HepG2 (cell line): Measurements from ENCODE around the gene LYST. TPM values are rescaled to one million over a fixed set of nuclear protein-coding genes. Genes with fewer than 3 reads are reported as not detected.

Experiments used
- ELF1 ChIP-seq: sonication (generic); formaldehyde crosslinking; IDR thresholded peaks from 2 replicates; pipeline ENCODE4 v1.4.0; 2020; ENCODE audit warnings: missing genetic modification reagents
- ISL2 ChIP-seq: sonication (generic); formaldehyde crosslinking; IDR thresholded peaks from 2 replicates; pipeline ENCODE4 v1.5.0; 2020; ENCODE audit warnings: missing genetic modification reagents
- KMT2A ChIP-seq: sonication (generic); formaldehyde crosslinking; IDR thresholded peaks from 2 replicates; pipeline ENCODE4 v1.4.0; 2020; ENCODE audit warnings: missing genetic modification reagents
- PHF21A ChIP-seq: sonication (generic); formaldehyde crosslinking; IDR thresholded peaks from 2 replicates; pipeline ENCODE4 v1.5.0; 2020; ENCODE audit warnings: mild to moderate bottlenecking, missing genetic modification reagents
- ZNF331 ChIP-seq: sonication (generic); formaldehyde crosslinking; IDR thresholded peaks from 2 replicates; pipeline ENCODE4 v1.4.0; 2020; ENCODE audit warnings: missing genetic modification reagents
- ZNF552 ChIP-seq: sonication (generic); formaldehyde crosslinking; IDR thresholded peaks from 2 replicates; pipeline ENCODE4 v1.9.0; 2022; ENCODE audit warnings: missing genetic modification reagents, mild to moderate bottlenecking, borderline replicate concordance
- ZNF839 ChIP-seq: sonication (generic); formaldehyde crosslinking; IDR thresholded peaks from 2 replicates; pipeline ENCODE4 v1.4.0; 2020; ENCODE audit warnings: missing genetic modification reagents, mild to moderate bottlenecking, borderline replicate concordance
- polyA plus RNA-seq, 8 experiments: library from polyadenylated mRNA; depleted of rRNA in 3 of 8; stranded (reverse) in 7 of 8; unstranded in 1 of 8; fragments of >200 nt; fragmentation: Illumina TruSeq in 4 of 8; extraction: Trizol in 4 of 8; gene quantifications; 2 replicates each; pipeline versions ENCODE4 v1.2.1 to v1.2.3, GENCODE V29; 2011 to 2016; ENCODE audit warnings: low read depth in 4 of 8, missing spikeins in 1 of 8, mixed read lengths in 1 of 8; ENCODE audit not compliant: insufficient read depth in 1 of 8
- total RNA-seq, 5 experiments: library from RNA; depleted of rRNA; stranded (reverse); fragments of >200 nt; fragmentation: Illumina TruSeq; extraction: Trizol; gene quantifications; 2 replicates each; pipeline ENCODE4 v1.2.3, GENCODE V29; 2016; ENCODE audit warnings: low read depth in 1 of 5
- TF ChIP-seq, protein P1 (sequence below): sonication (generic); formaldehyde crosslinking; IDR thresholded peaks from 2 replicates; pipeline ENCODE4 v1.8.0; 2022; ENCODE audit warnings: mild to moderate bottlenecking, missing genetic modification reagents
- TF ChIP-seq, protein P2 (sequence below): sonication (generic); formaldehyde crosslinking; IDR thresholded peaks from 2 replicates; pipeline ENCODE4 v1.5.1; 2020; ENCODE audit warnings: mild to moderate bottlenecking, missing genetic modification reagents, moderate library complexity
- TF ChIP-seq, protein P3 (sequence below): sonication (generic); formaldehyde crosslinking; IDR thresholded peaks from 2 replicates; pipeline ENCODE4 v1.5.1; 2020; ENCODE audit warnings: missing genetic modification reagents, mild to moderate bottlenecking, borderline replicate concordance
- TF ChIP-seq, protein P4 (sequence below): sonication (generic); formaldehyde crosslinking; IDR thresholded peaks from 2 replicates; pipeline ENCODE4 v1.8.0; 2022; ENCODE audit warnings: mild to moderate bottlenecking, missing genetic modification reagents, moderate library complexity
- TF ChIP-seq, protein P5 (sequence below), 2 experiments: sonication (generic) in 1 of 2; formaldehyde crosslinking in 1 of 2; IDR thresholded peaks; 2 replicates each; pipeline versions ENCODE4 v1.4.0 to v1.6.1; 2018 to 2020; ENCODE audit warnings: missing genetic modification reagents in 2 of 2, borderline replicate concordance in 1 of 2, low read depth in 1 of 2, mild to moderate bottlenecking in 1 of 2, missing biosample characterization in 1 of 2
- TF ChIP-seq, protein P6 (sequence below): sonication (generic); formaldehyde crosslinking; IDR thresholded peaks from 2 replicates; pipeline ENCODE4 v1.4.0; 2020; ENCODE audit warnings: missing genetic modification reagents

The LYST gene
- total and polyA plus RNA-seq, 2 of the 13 experiments (the other 11 are each of a cell fraction or from before 2014, with no cell fraction given): 0.91 to 2.5 TPM

DNA sequence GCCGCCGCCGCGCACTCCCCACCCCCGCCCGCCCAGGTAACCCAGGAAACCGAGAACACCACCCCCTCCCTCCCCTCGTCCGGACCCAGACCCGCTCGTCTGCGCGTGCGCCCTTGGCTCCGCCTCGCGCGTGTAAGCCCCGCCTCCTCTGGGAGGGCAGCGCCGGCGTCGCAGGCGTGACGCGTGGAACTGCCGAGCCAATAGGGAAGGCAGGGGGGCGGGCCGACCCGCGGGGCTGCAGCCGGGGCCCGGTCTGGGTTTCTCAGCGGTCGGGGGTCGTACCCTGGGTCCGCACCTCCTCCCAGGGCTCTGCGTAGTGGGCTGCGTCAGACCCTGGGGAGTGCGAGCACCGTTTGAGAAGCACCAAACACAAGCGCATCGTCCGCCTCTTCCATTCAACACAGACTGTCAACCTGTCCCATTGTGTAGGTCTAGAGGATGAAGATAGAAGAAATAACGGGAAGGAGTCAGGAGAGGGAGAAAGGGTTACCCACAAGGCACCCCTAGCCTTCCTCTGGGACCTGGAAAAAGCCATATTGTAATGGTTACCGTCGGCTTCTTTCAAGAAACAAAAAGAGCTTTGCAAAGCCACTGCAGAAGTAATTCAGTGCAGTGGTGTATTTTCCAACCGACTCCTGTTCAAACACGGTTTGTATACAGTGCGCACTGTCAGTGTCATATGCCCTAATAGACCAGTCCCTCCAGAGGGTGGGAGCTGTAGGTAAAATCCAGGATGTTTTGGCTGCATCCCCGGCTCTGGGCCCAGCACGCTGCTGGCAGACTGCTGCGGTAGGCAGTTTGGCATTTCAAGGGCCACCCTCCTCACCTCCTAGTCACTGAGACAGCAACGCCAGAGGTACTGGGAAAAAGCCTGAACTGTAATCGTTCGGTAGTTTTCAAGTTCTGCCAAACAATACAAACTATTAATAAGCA, 473 bp upstream of the LYST start (continued):
- TF ChIP-seq, protein P1, sequence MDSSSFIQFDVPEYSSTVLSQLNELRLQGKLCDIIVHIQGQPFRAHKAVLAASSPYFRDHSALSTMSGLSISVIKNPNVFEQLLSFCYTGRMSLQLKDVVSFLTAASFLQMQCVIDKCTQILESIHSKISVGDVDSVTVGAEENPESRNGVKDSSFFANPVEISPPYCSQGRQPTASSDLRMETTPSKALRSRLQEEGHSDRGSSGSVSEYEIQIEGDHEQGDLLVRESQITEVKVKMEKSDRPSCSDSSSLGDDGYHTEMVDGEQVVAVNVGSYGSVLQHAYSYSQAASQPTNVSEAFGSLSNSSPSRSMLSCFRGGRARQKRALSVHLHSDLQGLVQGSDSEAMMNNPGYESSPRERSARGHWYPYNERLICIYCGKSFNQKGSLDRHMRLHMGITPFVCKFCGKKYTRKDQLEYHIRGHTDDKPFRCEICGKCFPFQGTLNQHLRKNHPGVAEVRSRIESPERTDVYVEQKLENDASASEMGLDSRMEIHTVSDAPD (CRISPR knock-in tag): no peak
- TF ChIP-seq, protein P2, sequence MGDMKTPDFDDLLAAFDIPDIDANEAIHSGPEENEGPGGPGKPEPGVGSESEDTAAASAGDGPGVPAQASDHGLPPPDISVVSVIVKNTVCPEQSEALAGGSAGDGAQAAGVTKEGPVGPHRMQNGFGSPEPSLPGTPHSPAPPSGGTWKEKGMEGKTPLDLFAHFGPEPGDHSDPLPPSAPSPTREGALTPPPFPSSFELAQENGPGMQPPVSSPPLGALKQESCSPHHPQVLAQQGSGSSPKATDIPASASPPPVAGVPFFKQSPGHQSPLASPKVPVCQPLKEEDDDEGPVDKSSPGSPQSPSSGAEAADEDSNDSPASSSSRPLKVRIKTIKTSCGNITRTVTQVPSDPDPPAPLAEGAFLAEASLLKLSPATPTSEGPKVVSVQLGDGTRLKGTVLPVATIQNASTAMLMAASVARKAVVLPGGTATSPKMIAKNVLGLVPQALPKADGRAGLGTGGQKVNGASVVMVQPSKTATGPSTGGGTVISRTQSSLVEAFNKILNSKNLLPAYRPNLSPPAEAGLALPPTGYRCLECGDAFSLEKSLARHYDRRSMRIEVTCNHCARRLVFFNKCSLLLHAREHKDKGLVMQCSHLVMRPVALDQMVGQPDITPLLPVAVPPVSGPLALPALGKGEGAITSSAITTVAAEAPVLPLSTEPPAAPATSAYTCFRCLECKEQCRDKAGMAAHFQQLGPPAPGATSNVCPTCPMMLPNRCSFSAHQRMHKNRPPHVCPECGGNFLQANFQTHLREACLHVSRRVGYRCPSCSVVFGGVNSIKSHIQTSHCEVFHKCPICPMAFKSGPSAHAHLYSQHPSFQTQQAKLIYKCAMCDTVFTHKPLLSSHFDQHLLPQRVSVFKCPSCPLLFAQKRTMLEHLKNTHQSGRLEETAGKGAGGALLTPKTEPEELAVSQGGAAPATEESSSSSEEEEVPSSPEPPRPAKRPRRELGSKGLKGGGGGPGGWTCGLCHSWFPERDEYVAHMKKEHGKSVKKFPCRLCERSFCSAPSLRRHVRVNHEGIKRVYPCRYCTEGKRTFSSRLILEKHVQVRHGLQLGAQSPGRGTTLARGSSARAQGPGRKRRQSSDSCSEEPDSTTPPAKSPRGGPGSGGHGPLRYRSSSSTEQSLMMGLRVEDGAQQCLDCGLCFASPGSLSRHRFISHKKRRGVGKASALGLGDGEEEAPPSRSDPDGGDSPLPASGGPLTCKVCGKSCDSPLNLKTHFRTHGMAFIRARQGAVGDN (CRISPR knock-in tag): peak; percentile 5; the same call in 1 of the 2 replicates
- TF ChIP-seq, protein P3, sequence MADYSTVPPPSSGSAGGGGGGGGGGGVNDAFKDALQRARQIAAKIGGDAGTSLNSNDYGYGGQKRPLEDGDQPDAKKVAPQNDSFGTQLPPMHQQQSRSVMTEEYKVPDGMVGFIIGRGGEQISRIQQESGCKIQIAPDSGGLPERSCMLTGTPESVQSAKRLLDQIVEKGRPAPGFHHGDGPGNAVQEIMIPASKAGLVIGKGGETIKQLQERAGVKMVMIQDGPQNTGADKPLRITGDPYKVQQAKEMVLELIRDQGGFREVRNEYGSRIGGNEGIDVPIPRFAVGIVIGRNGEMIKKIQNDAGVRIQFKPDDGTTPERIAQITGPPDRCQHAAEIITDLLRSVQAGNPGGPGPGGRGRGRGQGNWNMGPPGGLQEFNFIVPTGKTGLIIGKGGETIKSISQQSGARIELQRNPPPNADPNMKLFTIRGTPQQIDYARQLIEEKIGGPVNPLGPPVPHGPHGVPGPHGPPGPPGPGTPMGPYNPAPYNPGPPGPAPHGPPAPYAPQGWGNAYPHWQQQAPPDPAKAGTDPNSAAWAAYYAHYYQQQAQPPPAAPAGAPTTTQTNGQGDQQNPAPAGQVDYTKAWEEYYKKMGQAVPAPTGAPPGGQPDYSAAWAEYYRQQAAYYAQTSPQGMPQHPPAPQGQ (CRISPR knock-in tag): no peak
- TF ChIP-seq PHF21A (no peak), ZNF839 (no peak), ELF1 (CRISPR knock-in tag) (no peak; the same call in 1 of the 2 replicates), ZNF552 (no peak), ISL2 (peak; percentile 28; the same call in 1 of the 2 replicates), ZNF331 (CRISPR knock-in tag) (no peak), KMT2A (CRISPR knock-in tag) (no peak)
- TF ChIP-seq, protein P4, sequence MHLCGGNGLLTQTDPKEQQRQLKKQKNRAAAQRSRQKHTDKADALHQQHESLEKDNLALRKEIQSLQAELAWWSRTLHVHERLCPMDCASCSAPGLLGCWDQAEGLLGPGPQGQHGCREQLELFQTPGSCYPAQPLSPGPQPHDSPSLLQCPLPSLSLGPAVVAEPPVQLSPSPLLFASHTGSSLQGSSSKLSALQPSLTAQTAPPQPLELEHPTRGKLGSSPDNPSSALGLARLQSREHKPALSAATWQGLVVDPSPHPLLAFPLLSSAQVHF: no peak
- TF ChIP-seq, protein P5, sequence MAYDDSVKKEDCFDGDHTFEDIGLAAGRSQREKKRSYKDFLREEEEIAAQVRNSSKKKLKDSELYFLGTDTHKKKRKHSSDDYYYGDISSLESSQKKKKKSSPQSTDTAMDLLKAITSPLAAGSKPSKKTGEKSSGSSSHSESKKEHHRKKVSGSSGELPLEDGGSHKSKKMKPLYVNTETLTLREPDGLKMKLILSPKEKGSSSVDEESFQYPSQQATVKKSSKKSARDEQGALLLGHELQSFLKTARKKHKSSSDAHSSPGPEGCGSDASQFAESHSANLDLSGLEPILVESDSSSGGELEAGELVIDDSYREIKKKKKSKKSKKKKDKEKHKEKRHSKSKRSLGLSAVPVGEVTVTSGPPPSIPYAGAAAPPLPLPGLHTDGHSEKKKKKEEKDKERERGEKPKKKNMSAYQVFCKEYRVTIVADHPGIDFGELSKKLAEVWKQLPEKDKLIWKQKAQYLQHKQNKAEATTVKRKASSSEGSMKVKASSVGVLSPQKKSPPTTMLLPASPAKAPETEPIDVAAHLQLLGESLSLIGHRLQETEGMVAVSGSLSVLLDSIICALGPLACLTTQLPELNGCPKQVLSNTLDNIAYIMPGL (CRISPR knock-in tag; IDR thresholded peaks at IDR 0.05; ENCODE audit: borderline replicate concordance in 1 of 2, low read depth in 1 of 2): peak in 1 of 2 experiments; percentile 17; a peak in 2 of 4 replicates
- TF ChIP-seq, protein P6, sequence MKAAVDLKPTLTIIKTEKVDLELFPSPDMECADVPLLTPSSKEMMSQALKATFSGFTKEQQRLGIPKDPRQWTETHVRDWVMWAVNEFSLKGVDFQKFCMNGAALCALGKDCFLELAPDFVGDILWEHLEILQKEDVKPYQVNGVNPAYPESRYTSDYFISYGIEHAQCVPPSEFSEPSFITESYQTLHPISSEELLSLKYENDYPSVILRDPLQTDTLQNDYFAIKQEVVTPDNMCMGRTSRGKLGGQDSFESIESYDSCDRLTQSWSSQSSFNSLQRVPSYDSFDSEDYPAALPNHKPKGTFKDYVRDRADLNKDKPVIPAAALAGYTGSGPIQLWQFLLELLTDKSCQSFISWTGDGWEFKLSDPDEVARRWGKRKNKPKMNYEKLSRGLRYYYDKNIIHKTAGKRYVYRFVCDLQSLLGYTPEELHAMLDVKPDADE (CRISPR knock-in tag): no peak
